PC-3 (cell line): Measurements from ENCODE around the gene UBP1.

Experiments used
- EZH2phosphoT487 ChIP-seq: fragments of 300-600 bp; sonication (generic); IDR thresholded peaks from 2 replicates; pipeline ENCODE4 v1.6.1; 2018; ENCODE audit warnings: mild to moderate bottlenecking, antibody characterized with exemption, low read length, borderline replicate concordance
- TF ChIP-seq, protein P1 (sequence below): fragments of 300-600 bp; sonication (generic); conservative IDR thresholded peaks from 2 replicates; pipeline ENCODE4 v1.5.1; 2017; ENCODE audit warnings: antibody characterized with exemption, low read depth, mild to moderate bottlenecking, low read length

DNA sequence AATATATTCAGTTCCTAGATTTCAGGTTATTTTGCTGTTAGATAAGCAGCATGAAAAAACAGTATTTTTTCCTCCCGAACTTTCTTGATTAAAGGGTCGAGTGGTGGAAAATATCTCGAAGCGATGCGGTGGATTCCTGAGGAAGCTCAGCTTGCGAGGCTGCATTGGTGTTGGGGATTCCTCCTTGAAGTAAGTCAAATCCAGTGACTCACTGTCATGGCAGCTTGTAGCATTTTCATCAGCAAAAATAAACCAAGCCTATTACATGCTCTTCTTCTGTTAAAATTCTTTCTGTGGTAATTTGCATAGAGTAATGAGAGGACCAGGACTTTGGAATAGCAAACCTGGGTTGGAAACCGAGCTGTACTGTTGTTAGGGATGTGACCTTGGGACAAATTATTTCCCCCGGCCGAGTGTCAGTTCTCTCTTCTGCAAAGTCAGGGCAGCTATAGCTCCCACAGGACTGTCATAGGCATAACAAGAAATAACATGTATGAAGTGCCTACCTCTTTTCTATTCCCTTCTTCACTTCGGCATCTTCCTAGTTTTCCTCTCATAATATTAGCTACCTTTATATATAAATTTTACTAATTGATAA is 75.6 kb downstream of the UBP1 start:
- TF ChIP-seq, protein P1, sequence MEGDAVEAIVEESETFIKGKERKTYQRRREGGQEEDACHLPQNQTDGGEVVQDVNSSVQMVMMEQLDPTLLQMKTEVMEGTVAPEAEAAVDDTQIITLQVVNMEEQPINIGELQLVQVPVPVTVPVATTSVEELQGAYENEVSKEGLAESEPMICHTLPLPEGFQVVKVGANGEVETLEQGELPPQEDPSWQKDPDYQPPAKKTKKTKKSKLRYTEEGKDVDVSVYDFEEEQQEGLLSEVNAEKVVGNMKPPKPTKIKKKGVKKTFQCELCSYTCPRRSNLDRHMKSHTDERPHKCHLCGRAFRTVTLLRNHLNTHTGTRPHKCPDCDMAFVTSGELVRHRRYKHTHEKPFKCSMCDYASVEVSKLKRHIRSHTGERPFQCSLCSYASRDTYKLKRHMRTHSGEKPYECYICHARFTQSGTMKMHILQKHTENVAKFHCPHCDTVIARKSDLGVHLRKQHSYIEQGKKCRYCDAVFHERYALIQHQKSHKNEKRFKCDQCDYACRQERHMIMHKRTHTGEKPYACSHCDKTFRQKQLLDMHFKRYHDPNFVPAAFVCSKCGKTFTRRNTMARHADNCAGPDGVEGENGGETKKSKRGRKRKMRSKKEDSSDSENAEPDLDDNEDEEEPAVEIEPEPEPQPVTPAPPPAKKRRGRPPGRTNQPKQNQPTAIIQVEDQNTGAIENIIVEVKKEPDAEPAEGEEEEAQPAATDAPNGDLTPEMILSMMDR, result no peak
- no peak for TF ChIP-seq EZH2phosphoT487
